Testis (tissue), 3 donors: ENCODE results near the gene PAXX. TPM values are rescaled to one million over a fixed set of nuclear protein-coding genes. Genes with fewer than 3 reads are reported as not detected.

Experiments used
- DNase-seq: peaks from one replicate; pipeline ENCODE4 v3.0.0-alpha.2; 2019
- H3K27ac ChIP-seq, 2 donors: fragments of 200-600 bp; sonication (generic); one replicate each; pipeline ENCODE4 v1.5.1; 2019
- H3K27me3 ChIP-seq: fragments of 200-600 bp; sonication (generic); one replicate; pipeline ENCODE4 v1.5.1; 2019
- H3K36me3 ChIP-seq: fragments of 200-600 bp; sonication (generic); one replicate; pipeline ENCODE4 v1.5.1; 2017; ENCODE audit warnings: low read depth; ENCODE audit errors: missing control alignments
- H3K4me1 ChIP-seq: fragments of 200-600 bp; sonication (generic); one replicate; pipeline ENCODE4 v1.5.1; 2019
- H3K4me3 ChIP-seq, 2 donors: fragments of 200-600 bp; sonication (generic); one replicate each; pipeline ENCODE4 v1.5.1; 2017 to 2019
- H3K9me3 ChIP-seq: fragments of 200-600 bp; sonication (generic); one replicate; pipeline ENCODE4 v1.5.1; 2017
- CTCF ChIP-seq, 3 experiments: fragments of 450-650 bp in 2 of 3; fragments of 200-600 bp in 1 of 3; sonication (generic) in 1 of 3; IDR thresholded peaks; one replicate each; pipeline ENCODE4 v1.5.1; 2016 to 2019; ENCODE audit warnings: antibody characterized with exemption in 3 of 3, mild to moderate bottlenecking in 2 of 3, moderate library complexity in 1 of 3
- POLR2A ChIP-seq: fragments of 450-650 bp; IDR thresholded peaks from one replicate; pipeline ENCODE4 v1.6.1; 2017; ENCODE audit warnings: antibody characterized with exemption, mild to moderate bottlenecking, moderate library complexity
- WGBS, 2 donors: methylation state at CpG; one replicate each; pipeline ENCODE4 v1.1.5; 2018; 5-methylcytosine and 5-hydroxymethylcytosine counted together
- intact Hi-C: fragments of 100-400 bp; cut with DNase I; formaldehyde crosslinking; loops from one replicate; pipeline ENCODE4 v1.15.1; 2023; ENCODE audit warnings: low total_unique reads
- polyA plus RNA-seq: library from polyadenylated mRNA; stranded (reverse); fragments of 350-450 nt; fragmentation: Illumina TruSeq; extraction: RNeasy Lipid Tissue Mini Kit (QIAGEN cat#74804); gene quantifications from one replicate; pipeline ENCODE4 v1.2.3, GENCODE V29; 2014; ENCODE audit warnings: low read depth, low replicate concordance; ENCODE audit not compliant: insufficient read depth
- total RNA-seq, 2 donors: library from RNA; depleted of rRNA; stranded (reverse); fragments of >200 nt; gene quantifications; one replicate each; pipeline ENCODE4 v1.2.3, GENCODE V29; 2016

PAXX gene
- total and polyA plus RNA-seq, 3 donors from 2014 or later = 25.9 to 56.6 (median 47.8) TPM

DNA sequence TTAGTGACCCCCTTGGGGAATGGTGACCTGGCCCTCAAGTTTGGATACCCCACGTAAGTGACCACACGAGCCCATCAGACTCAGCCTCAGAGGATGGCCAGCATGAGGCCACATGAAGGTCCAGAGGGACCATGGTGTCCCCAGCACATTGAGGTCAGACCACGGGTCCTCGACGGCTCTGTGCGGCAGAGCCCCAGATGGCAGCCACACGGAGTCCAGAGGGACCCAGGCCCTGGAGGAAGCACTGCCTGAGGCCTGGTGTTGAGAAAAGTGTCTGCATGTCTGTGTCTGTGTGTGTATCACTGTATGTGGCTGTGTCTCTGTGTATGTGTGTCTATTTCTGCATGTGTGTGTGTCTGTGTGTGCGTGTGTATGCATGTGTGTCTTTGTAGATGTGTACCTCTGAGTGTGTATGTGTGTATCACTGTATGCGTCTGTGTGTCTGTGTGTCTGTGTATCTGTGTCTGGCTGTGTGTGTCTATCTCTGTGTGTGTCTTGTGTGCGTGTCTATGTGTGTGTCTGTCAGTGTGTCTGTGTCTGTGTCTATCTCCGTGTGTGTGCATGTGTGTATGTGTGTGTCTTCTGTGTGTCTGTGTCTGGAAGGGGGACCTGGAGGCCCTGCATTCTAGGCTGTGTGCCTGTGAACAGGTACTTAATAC, 8.4 kb upstream of the PAXX start:
- H3K27me3 ChIP-seq = no peaks in the 10 kb centered on the region
- intact Hi-C loops = no loop called here
- TF ChIP-seq CTCF (IDR thresholded peaks at IDR 0.05) = no peak
- no peak for TF ChIP-seq POLR2A
- H3K36me3 ChIP-seq = no peaks in the 10 kb centered on the region
- H3K4me3 ChIP-seq = no peak overlapping the region
- 71 to 73% methylated on average over 10 to 11 of the region's 11 CpGs for WGBS, 2 donors
- no peak overlapping the region for H3K27ac ChIP-seq
- peaks cover 33% of the 10 kb centered on the region for H3K4me1 ChIP-seq
- no peaks in the 10 kb centered on the region for H3K9me3 ChIP-seq
- no peak for DNase-seq

GRCh38 chr9:136984464-136985026, 7.7 kb upstream of the PAXX start:
- no peak for DNase-seq
- Histone ChIP-seq H3K4me3 (peak overlapping the region in 1 of 2 donors; percentile 12), H3K27me3 (no peaks in the 10 kb centered on the region)

DNA sequence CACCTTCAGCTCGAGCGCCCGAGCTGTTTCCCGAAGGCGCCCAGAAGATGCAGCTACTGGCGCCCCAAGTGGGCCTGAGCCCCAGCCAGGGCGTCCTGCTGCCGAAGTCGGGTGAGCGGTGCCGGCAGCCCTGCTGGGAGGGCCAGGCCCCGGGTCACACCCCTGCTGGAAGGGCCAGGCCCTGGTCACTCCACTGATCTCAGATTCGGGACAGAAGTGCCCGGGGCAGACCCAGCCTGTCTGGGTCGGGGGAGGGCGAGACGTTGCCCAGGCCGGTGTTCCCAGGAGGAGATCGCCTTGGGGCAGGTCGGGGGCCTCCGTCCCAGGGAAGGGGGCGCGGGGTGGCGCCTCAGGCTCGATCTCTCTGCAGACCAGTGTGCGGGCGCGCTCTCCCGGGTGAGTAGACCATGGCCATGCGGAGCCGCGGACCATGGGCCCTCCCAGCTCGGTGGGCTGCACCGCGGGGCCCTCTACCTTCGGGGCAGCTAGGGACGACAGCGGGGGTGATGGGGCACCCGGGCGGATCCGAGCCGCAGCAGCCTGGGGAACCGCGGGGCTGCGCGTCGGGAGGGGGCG, 7.1 kb upstream of the PAXX start:
- WGBS, 2 donors = 0 to 7% methylated on average over 11 to 41 of the region's 48 CpGs
- H3K4me3 ChIP-seq = peak overlapping the region; percentile 6 to 12

More at GRCh38 chr9:136984464-136985026, 7.7 kb upstream of the PAXX start:
- no peaks in the 10 kb centered on the region for H3K9me3 ChIP-seq
- peak overlapping the region in 1 of 2 donors; percentile 36 for H3K27ac ChIP-seq
- no peaks in the 10 kb centered on the region for H3K36me3 ChIP-seq
- intact Hi-C loops = no loop called here
- 38 to 60% methylated on average over 10 to 29 of the region's 29 CpGs for WGBS, 2 donors
- TF ChIP-seq POLR2A (no peak), CTCF (IDR thresholded peaks at IDR 0.05) (no peak)
- H3K4me1 ChIP-seq = peaks cover 33% of the 10 kb centered on the region

GRCh38 chr9:136985853-136986252, 6.4 kb upstream of the PAXX start:
- 10 to 23% methylated on average over 5 to 32 of the region's 33 CpGs for WGBS, 2 donors
- intact Hi-C loops = no loop called here
- no peak for DNase-seq
- no peaks in the 10 kb centered on the region for H3K9me3 ChIP-seq
- no peaks in the 10 kb centered on the region for H3K36me3 ChIP-seq
- peak overlapping the region in 1 of 2 donors; percentile 36 for H3K27ac ChIP-seq
- H3K27me3 ChIP-seq = no peaks in the 10 kb centered on the region
- TF ChIP-seq CTCF (IDR thresholded peaks at IDR 0.05) = no peak
- no peak for TF ChIP-seq POLR2A
- peak overlapping the region; percentile 6 to 12 for H3K4me3 ChIP-seq
- peaks cover 27% of the 10 kb centered on the region for H3K4me1 ChIP-seq

More for the DNA sequence above, 7.1 kb upstream of the PAXX start:
- peaks cover 33% of the 10 kb centered on the region for H3K4me1 ChIP-seq
- no peaks in the 10 kb centered on the region for H3K36me3 ChIP-seq
- DNase-seq = no peak
- no peaks in the 10 kb centered on the region for H3K9me3 ChIP-seq
- no peaks in the 10 kb centered on the region for H3K27me3 ChIP-seq
- peak overlapping the region in 1 of 2 donors; percentile 36 for H3K27ac ChIP-seq
- TF ChIP-seq CTCF (IDR thresholded peaks at IDR 0.05) (no peak), POLR2A (no peak)
- intact Hi-C loops = no loop called here
